MCF 10A (cell line): ENCODE results near the gene MYO9A. TPM values are rescaled to one million over a fixed set of nuclear protein-coding genes. Genes with fewer than 3 reads are reported as not detected.

Experiments
- total RNA-seq: library from RNA; stranded (reverse); gene quantifications from 2 replicates; pipeline ENCODE4 v1.2.3, GENCODE V29; 2022

MYO9A gene
- total RNA-seq, 1 experiment from 2014 or later: 40.8 TPM

Other genes starting within 250 kb of the MYO9A start
- 3.8 and 5.0 TPM in 2 replicates for gene SENP8, start 253 bp upstream of the MYO9A start, total RNA-seq
- 0.42 and 0.93 TPM in 2 replicates for gene GRAMD2A, start 79.6 kb upstream of the MYO9A start, total RNA-seq
- gene PKM, start 113.0 kb upstream of the MYO9A start, total RNA-seq: 612 and 828 TPM in 2 replicates
- 117 TPM in 2 replicates for gene PARP6, start 154.4 kb upstream of the MYO9A start, total RNA-seq
- 0.26 and 0.91 TPM in 2 replicates for gene CELF6, start 202.0 kb upstream of the MYO9A start, total RNA-seq